Measurements from ENCODE around the gene SOWAHA.

- no peak for TF ChIP-seq EP300 (IDR thresholded peaks at IDR 0.05; ENCODE audit: borderline replicate concordance)
- no peak for TF ChIP-seq MAX (IDR thresholded peaks at IDR 0.05)
- TF ChIP-seq RAD21 (IDR thresholded peaks at IDR 0.05; ENCODE audit: low read depth): no peak
- no peak for TF ChIP-seq CEBPB (IDR thresholded peaks at IDR 0.05)
- TF ChIP-seq ZBTB7A (IDR thresholded peaks at IDR 0.05; ENCODE audit: low read depth): no peak
- no peak for TF ChIP-seq FOXM1 (IDR thresholded peaks at IDR 0.05; ENCODE audit: borderline replicate concordance, low read depth)
- no peak for TF ChIP-seq TCF12 (IDR thresholded peaks at IDR 0.05; ENCODE audit: low read depth)
- TF ChIP-seq REST (IDR thresholded peaks at IDR 0.05; ENCODE audit: low read depth): no peak
- TF ChIP-seq TAF1 (IDR thresholded peaks at IDR 0.05; ENCODE audit: low read depth): no peak
- no peak for TF ChIP-seq CREB1 (IDR thresholded peaks at IDR 0.05; ENCODE audit: low read depth)
- no peak for TF ChIP-seq EGR1 (IDR thresholded peaks at IDR 0.05)
Observed at GRCh38 chr5:132832612-132833011, 19.5 kb downstream of the SOWAHA start.
